Heart right ventricle (tissue), 16 donors: ENCODE results near the gene SALL1. TPM values are rescaled to one million over a fixed set of nuclear protein-coding genes. Genes with fewer than 3 reads are reported as not detected.

Experiments
- ATAC-seq, 8 donors: fragments of 200-7000 bp; cut with Tn5 transposase; one replicate each; pipeline ENCODE4 v1.9.1; 2020; ENCODE audit warnings: mild to moderate bottlenecking in 8 of 8, moderate library complexity in 8 of 8, moderate number of reproducible peaks in 1 of 8
- DNase-seq, 2 donors: peaks; one replicate each; pipeline ENCODE4 v3.0.0-alpha.2; 2020
- H3K27ac ChIP-seq, 10 donors: fragments of 200-600 bp; sonication (generic) in 2 of 10; one replicate each; pipeline versions ENCODE4 v1.5.0 to v1.8.0; 2020 to 2022; ENCODE audit warnings: mild to moderate bottlenecking in 3 of 10
- H3K27me3 ChIP-seq, 7 donors: fragments of 200-600 bp; one replicate each; pipeline ENCODE4 v1.8.0; 2021 to 2022; ENCODE audit warnings: mild to moderate bottlenecking in 2 of 7
- H3K36me3 ChIP-seq, 9 donors: fragments of 200-600 bp; sonication (generic) in 1 of 9; one replicate each; pipeline versions ENCODE4 v1.5.0 to v1.8.0; 2020 to 2022; ENCODE audit warnings: mild to moderate bottlenecking in 2 of 9
- H3K4me1 ChIP-seq, 9 donors: fragments of 200-600 bp; sonication (generic) in 1 of 9; one replicate each; pipeline versions ENCODE4 v1.5.0 to v1.8.0; 2020 to 2022; ENCODE audit warnings: mild to moderate bottlenecking in 4 of 9
- H3K4me3 ChIP-seq, 10 donors: fragments of 200-600 bp; sonication (generic) in 2 of 10; one replicate each; pipeline versions ENCODE4 v1.5.0 to v1.8.0; 2020 to 2022; ENCODE audit warnings: mild to moderate bottlenecking in 7 of 10, moderate library complexity in 2 of 10
- H3K9me3 ChIP-seq, 11 donors: fragments of 200-600 bp in 10 of 11; sonication (generic) in 2 of 11; one replicate each; pipeline versions ENCODE4 v1.5.0 to v1.8.0; 2013 to 2022; ENCODE audit warnings: mild to moderate bottlenecking in 2 of 11, control low read depth in 1 of 11, moderate library complexity in 1 of 11
- CTCF ChIP-seq, 9 donors: fragments of 200-600 bp; sonication (generic) in 2 of 9; IDR thresholded peaks; one replicate each; pipeline versions ENCODE4 v1.5.0 to v1.8.0; 2021 to 2022; ENCODE audit warnings: antibody characterized with exemption in 9 of 9, mild to moderate bottlenecking in 5 of 9, moderate library complexity in 1 of 9
- WGBS, 2 donors: extraction: QIAGEN DNeasy Blood & Tissue Kit; methylation state at CpG; one replicate each; pipeline ENCODE4 v1.1.7; 2013; ENCODE audit warnings: inconsistent platforms in 1 of 2; 5-methylcytosine and 5-hydroxymethylcytosine counted together
- intact Hi-C, 10 donors: fragments of 100-400 bp; cut with DNase I; formaldehyde crosslinking; loops; one replicate each; pipeline versions ENCODE4 v1.11.1 to v1.14.2; 2022
- long read RNA-seq, 3 donors: library from polyadenylated mRNA; unstranded; transcript quantifications; one replicate each; pipeline ENCODE4 v2.0.0, GENCODE V29; 2020 to 2021
- polyA plus RNA-seq, 2 donors: library from polyadenylated mRNA; stranded (reverse); fragments of 200-250 nt; gene quantifications; one replicate each; pipeline ENCODE4 v1.2.3, GENCODE V29; 2013
- total RNA-seq, 10 donors: library from RNA; stranded (reverse); fragmentation: NEBNext Ultra II Directional in 3 of 10; extraction: Animal tissue kit (Norgen Biotek cat#: 25700) in 3 of 10; gene quantifications; one replicate each; pipeline versions ENCODE4 v1.2.1 to v1.2.4, GENCODE V29; 2021 to 2023
- donor health status: Arrhythmogenic right ventricular cardiomyopathy.
- donor health status: ischemic (EF 13 %, LVEDD 7.1; RV severe dilation, severe dysfunction).
- donor health status: healthy with polysubstance abuse.
- donor health status: DM: no; HTN: yes; CAD: no.
- donor health status: DM: no; HTN: no; CAD: no.
- donor health status: ischemic (EF 25% LVEDD 6.9; RV normal size, moderate dysfunction).
- donor health status: ischemic (EF 25% LVEDD 5.7; RV mildly dilated, moderate dysfunction).
- donor health status: healthy.
- donor health status: DM: yes; HTN: yes; CAD: no.
- donor health status: Ischemic cardiomyopathy.
- donor health status: ischemic (EF 35%, LVEDD 5.7; RV mildly dilated, moderate dysfunction).
- donor health status: nonischemic (EF 11% LVEDD 7.7; RV severe dilation, severe dysfunction).
- donor health status: DM: yes; HTN: yes; CAD: no.
- donor health status: PGD.
- donor health status: ischemic (EF 29% LVEDD 5.4; RV normal size, mild dysfunction).
- donor health status: nonischemic (EF 23%, LVEDD 6.1; RV moderate dilation, normal function).

SALL1 gene
- 1 to 10 TPM in 2 of 10 donors, under 1 TPM in 7, not detected in 1; 0.05 to 2.0 (median 0.56) TPM for total RNA-seq
- under 1 TPM; 0.22 to 0.25 TPM for polyA plus RNA-seq
- long read RNA-seq, donor 1 = 0 reads
- long read RNA-seq, donor 2 = 0 reads
- long read RNA-seq, donor 3 = 0 reads

GRCh38 chr16:51150888-51151320, at the start of gene SALL1:
Gene SALL1 (minus strand): TSS chr16:51151270. CDS start chr16:51151241, 29 bp downstream.
- intact Hi-C loops = no loop called here
- H3K4me1 ChIP-seq = peaks cover 0 to 48% (median 25%) of the 10 kb centered on the region in 9 donors
- no peaks in the 10 kb centered on the region for H3K36me3 ChIP-seq
- H3K27ac ChIP-seq = peak within 1 kb of the TSS in 4 of 10 donors; percentile 15 to 50 (median 20)
- DNase-seq (no peak), ATAC-seq (no peak)
- 1% methylated on average over 38 of the region's 38 CpGs for WGBS, 2 donors
- H3K9me3 ChIP-seq = no peaks in the 10 kb centered on the region
- H3K27me3 ChIP-seq = peaks cover 25 to 99% (median 97%) of the 10 kb centered on the region in 7 donors
- peak within 1 kb of the TSS; percentile 35 to 63 (median 52) for H3K4me3 ChIP-seq
- no peak for TF ChIP-seq CTCF (IDR thresholded peaks at IDR 0.05)

GRCh38 chr16:51200793-51201192, 49.7 kb upstream of the SALL1 start:
- Histone ChIP-seq H3K9me3 (peaks cover 0 to 15% (median 3%) of the 10 kb centered on the region in 11 donors), H3K36me3 (no peaks in the 10 kb centered on the region), H3K4me3 (no peak overlapping the region), H3K27ac (no peak overlapping the region), H3K4me1 (no peaks in the 10 kb centered on the region), H3K27me3 (peaks cover 0 to 14% (median 0%) of the 10 kb centered on the region in 7 donors)
- intact Hi-C loops = no loop called here
- ATAC-seq (no peak), DNase-seq (no peak)
- WGBS, 2 donors = 49 to 78% methylated on average over 2 of the region's 2 CpGs
- no peak for TF ChIP-seq CTCF (IDR thresholded peaks at IDR 0.05)

DNA sequence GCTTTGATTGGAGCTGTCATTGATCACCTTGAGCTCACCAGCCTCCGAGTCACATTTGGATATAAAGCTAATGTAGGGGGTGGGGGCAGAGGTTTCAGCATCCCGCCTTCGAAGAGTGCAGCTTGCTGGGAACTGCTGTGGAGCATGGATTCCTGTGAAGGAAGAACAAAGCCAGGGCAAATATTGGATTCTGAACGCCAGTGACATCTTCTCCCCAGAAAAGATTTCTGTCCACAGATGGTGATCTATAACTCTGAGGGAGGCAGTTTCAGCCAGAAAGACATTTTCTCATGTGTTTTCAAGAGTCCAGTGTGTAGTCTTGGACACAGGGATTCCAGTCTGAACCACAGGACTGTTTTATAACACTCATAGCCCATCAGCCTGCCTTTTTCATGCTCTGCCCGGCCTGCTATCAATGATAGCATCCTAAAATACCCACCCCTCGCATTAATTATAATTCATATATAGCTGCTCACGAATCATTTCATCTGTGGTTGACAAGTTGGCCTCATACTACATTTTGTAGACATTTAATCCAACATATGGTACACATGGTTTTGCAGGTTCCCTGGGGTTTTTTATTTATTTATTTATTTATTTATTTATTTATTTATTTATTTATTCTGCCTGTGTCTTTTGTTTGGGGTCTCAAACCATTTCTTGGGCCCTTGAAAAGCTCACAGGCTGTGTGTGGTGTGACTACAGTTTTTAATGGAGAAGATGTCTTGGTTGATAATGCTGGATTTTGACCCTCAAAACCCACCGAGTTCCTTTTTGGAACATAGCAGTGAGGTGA, 47.1 kb upstream of the SALL1 start:
- DNase-seq (no peak), ATAC-seq (no peak)
- Histone ChIP-seq H3K9me3 (peaks cover 0 to 15% (median 0%) of the 10 kb centered on the region in 11 donors), H3K36me3 (no peaks in the 10 kb centered on the region), H3K4me1 (no peaks in the 10 kb centered on the region), H3K27ac (no peak overlapping the region), H3K4me3 (no peak overlapping the region), H3K27me3 (peaks cover 0 to 16% (median 0%) of the 10 kb centered on the region in 7 donors)
- no peak for TF ChIP-seq CTCF (IDR thresholded peaks at IDR 0.05)
- intact Hi-C loops = no loop called here
- 68 to 71% methylated on average over 8 of the region's 8 CpGs for WGBS, 2 donors

GRCh38 chr16:51193879-51194278, 42.8 kb upstream of the SALL1 start:
- intact Hi-C loops = no loop called here
- no peak for DNase-seq
- no peaks in the 10 kb centered on the region for H3K4me1 ChIP-seq
- no peaks in the 10 kb centered on the region for H3K36me3 ChIP-seq
- peaks cover 0 to 20% (median 0%) of the 10 kb centered on the region in 7 donors for H3K27me3 ChIP-seq
- WGBS, 2 donors = 93 to 95% methylated on average over 3 of the region's 3 CpGs
- no peak for TF ChIP-seq CTCF (IDR thresholded peaks at IDR 0.05)
- no peak overlapping the region for H3K27ac ChIP-seq
- no peak overlapping the region for H3K4me3 ChIP-seq
- H3K9me3 ChIP-seq = no peaks in the 10 kb centered on the region
- ATAC-seq = no peak
